ENCODE data around the gene OR13C9.
"Not testable (repeated sequence)": the region's sequence is repeated elsewhere in the genome, so short reads cannot be mapped to it uniquely, and the experiment has no call there.

The OR13C9 gene

GRCh38 chr9:104633976-104634520 lies 16.0 kb upstream of the OR13C9 start:
- Histone ChIP-seq H3K36me3 (ENCODE audit: control insufficient read depth in 2 of 2, insufficient read depth in 1 of 2, low read length in 2 of 2) (no peaks in the 10 kb centered on the region), H3K9me3 (ENCODE audit: control insufficient read depth, insufficient read depth, low read depth, low read length) (no peaks in the 10 kb centered on the region), H3K4me3 (ENCODE audit: low read depth, low read length) (no peak overlapping the region), H3K4me1 (ENCODE audit: control insufficient read depth, insufficient read depth, low read length) (no peaks in the 10 kb centered on the region), H3K27ac (ENCODE audit: extremely low read depth, low read depth, low read length) (no peak overlapping the region)
- ChIA-PET CTCF (no interaction called here), POLR2A (no interaction called here)
- no peak for TF ChIP-seq MYNN (tag by site-specific recombination; IDR thresholded peaks at IDR 0.05; ENCODE audit: borderline replicate concordance)
- TF ChIP-seq ZNF239 (tag by site-specific recombination; IDR thresholded peaks at IDR 0.05) = no peak
- TF ChIP-seq ZNF670 (tag by site-specific recombination; IDR thresholded peaks at IDR 0.05; ENCODE audit: low read depth) = no peak
- no peak for TF ChIP-seq ATF2 (tag by site-specific recombination; IDR thresholded peaks at IDR 0.05; ENCODE audit: low read depth)
- no peak for TF ChIP-seq ZNF791 (tag by site-specific recombination; IDR thresholded peaks at IDR 0.05)
- TF ChIP-seq ZNF692 (tag by site-specific recombination; IDR thresholded peaks at IDR 0.05) = no peak
- no peak for TF ChIP-seq ZNF140 (tag by site-specific recombination; IDR thresholded peaks at IDR 0.05)
- no peak for TF ChIP-seq ZNF23 (tag by site-specific recombination; IDR thresholded peaks at IDR 0.05; ENCODE audit: borderline replicate concordance)
- TF ChIP-seq ZNF580 (tag by site-specific recombination; IDR thresholded peaks at IDR 0.05) = no peak
- TF ChIP-seq ZNF596 (tag by site-specific recombination; IDR thresholded peaks at IDR 0.05) = no peak

GRCh38 chr9:104625964-104626363 lies 8.0 kb upstream of the OR13C9 start:
- H3K27ac ChIP-seq (ENCODE audit: extremely low read depth, low read depth, low read length); H3K4me1 ChIP-seq (ENCODE audit: control insufficient read depth, insufficient read depth, low read length); H3K4me3 ChIP-seq (ENCODE audit: low read depth, low read length); H3K9me3 ChIP-seq (ENCODE audit: control insufficient read depth, insufficient read depth, low read depth, low read length); H3K36me3 ChIP-seq (ENCODE audit: control insufficient read depth in 2 of 2, insufficient read depth in 1 of 2, low read length in 2 of 2); POLR2A ChIA-PET: not testable (repeated sequence)
- CTCF ChIA-PET = interaction anchor here (0.7 kb wide), 1 partner anchor 422 kb away, joined by 3 read pairs; no protein-coding TSS in a partner anchor

GRCh38 chr9:104617418-104617817 lies 586 bp downstream of the OR13C9 start:
- no peaks in the 10 kb centered on the region for H3K36me3 ChIP-seq (ENCODE audit: control insufficient read depth in 2 of 2, insufficient read depth in 1 of 2, low read length in 2 of 2)
- CTCF ChIA-PET = no interaction called here
- no peak overlapping the region for H3K27ac ChIP-seq (ENCODE audit: extremely low read depth, low read depth, low read length)
- POLR2A ChIA-PET = no interaction called here
- H3K9me3 ChIP-seq (ENCODE audit: control insufficient read depth, insufficient read depth, low read depth, low read length) = no peaks in the 10 kb centered on the region
- no peak for TF ChIP-seq ZNF280D (tag by site-specific recombination; IDR thresholded peaks at IDR 0.05)
- no peak for TF ChIP-seq ZNF274 (IDR thresholded peaks at IDR 0.05; ENCODE audit: low read length)
- TF ChIP-seq ZNF274 (tag by site-specific recombination; IDR thresholded peaks at IDR 0.05; ENCODE audit: borderline replicate concordance) = no peak
- no peak for TF ChIP-seq ZBTB20 (tag by site-specific recombination; IDR thresholded peaks at IDR 0.05)
- TF ChIP-seq ZNF837 (tag by site-specific recombination; IDR thresholded peaks at IDR 0.05) = no peak
- no peak for TF ChIP-seq ZNF175 (tag by site-specific recombination; IDR thresholded peaks at IDR 0.05)
- TF ChIP-seq ZFP41 (tag by site-specific recombination; IDR thresholded peaks at IDR 0.05; ENCODE audit: borderline replicate concordance) = no peak
- TF ChIP-seq ZNF701 (tag by site-specific recombination; IDR thresholded peaks at IDR 0.05) = no peak
- no peak for TF ChIP-seq ZNF777 (tag by site-specific recombination; IDR thresholded peaks at IDR 0.05; ENCODE audit: borderline replicate concordance)
- no peak for TF ChIP-seq ZSCAN5A (tag by site-specific recombination; IDR thresholded peaks at IDR 0.05)
- TF ChIP-seq ZNF132 (tag by site-specific recombination; IDR thresholded peaks at IDR 0.05; ENCODE audit: borderline replicate concordance) = no peak
- TF ChIP-seq ZXDB (tag by site-specific recombination; IDR thresholded peaks at IDR 0.05) = no peak
- TF ChIP-seq KLF9 (tag by site-specific recombination; IDR thresholded peaks at IDR 0.05; ENCODE audit: low read depth) = no peak
- no peak for TF ChIP-seq ZNF560 (tag by site-specific recombination; IDR thresholded peaks at IDR 0.05; ENCODE audit: borderline replicate concordance)
- TF ChIP-seq ZIC2 (tag by site-specific recombination; IDR thresholded peaks at IDR 0.05) = no peak
- H3K4me3 ChIP-seq (ENCODE audit: low read depth, low read length) = no peak overlapping the region
- H3K4me1 ChIP-seq (ENCODE audit: control insufficient read depth, insufficient read depth, low read length) = no peaks in the 10 kb centered on the region

All from HEK293 (cell line).